Ramos (cell line): Measurements from ENCODE around the gene NTM.

Source experiments
- in situ Hi-C: fragments of 300-500 bp; cut with MboI; formaldehyde crosslinking; loops from one replicate; pipeline ENCODE4 v1.14.3; 2022; ENCODE audit warnings: low sequenced_read_pairs; ENCODE audit not compliant: unreplicated experiment

NTM gene

GRCh38 chr11:131999955-132000354 is 629.5 kb downstream of the NTM start:
- in situ Hi-C loops = no loop called here

DNA sequence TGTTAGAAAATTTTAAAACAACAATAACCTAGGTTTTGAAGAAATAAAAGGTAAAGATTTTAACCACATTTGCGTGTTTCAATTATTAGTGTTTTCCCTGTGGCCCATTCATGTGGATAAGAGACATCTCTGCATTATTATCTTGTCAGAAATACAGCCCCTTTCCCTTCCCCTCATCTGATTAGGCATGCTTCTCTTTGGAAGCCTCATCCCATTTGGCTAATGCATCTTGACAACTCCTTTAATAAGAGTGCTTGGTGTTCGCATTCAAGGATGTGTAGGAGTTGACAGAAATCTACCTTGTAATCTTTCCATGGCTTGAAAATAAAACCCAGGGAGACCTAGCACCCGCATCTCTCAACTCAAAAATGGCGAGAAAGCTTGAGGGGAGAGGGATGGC is 635.5 kb downstream of the NTM start:
- in situ Hi-C loops = no loop called here

DNA sequence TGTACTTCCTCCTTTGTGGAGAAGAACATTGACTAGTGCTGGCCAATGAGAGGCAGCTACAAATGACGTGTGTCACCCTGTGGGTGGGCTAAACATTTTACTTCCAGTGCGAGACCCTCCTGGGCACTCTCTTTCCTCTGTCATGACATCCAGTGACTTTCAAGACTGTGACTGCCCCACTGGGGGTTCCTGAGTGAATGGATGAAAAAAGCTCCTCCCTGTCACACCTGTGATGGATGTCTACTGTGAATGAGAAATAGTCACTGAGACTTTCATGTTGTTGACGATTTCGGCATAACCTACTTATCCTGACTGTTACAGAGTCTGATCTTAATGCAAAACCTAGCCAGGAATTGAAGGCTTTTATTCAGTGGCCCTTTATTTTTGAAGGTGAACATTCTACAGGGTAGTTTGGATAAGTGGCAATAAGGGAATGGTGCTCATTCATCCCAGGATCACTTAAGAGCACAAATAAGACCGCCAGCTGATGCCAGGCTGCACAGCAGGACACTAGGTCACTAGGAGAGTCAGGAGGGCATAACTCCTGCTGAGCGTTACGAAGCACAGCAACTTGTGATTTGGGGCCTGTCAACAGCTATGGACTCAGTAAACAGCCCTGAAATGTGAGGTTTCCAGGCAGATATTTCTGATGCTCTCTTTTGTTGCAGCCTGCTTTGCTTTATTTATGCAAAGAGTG is 636.6 kb downstream of the NTM start:
- in situ Hi-C loops = no loop called here

- in situ Hi-C loops = no loop called here
Measured at GRCh38 chr11:132008226-132008625, 637.8 kb downstream of the NTM start.

GRCh38 chr11:132008872-132009271 is 638.5 kb downstream of the NTM start:
- in situ Hi-C loops = no loop called here

GRCh38 chr11:132020001-132020400 is 649.6 kb downstream of the NTM start:
- in situ Hi-C loops = no loop called here

GRCh38 chr11:132022285-132022684 is 651.9 kb downstream of the NTM start:
- in situ Hi-C loops = no loop called here

DNA sequence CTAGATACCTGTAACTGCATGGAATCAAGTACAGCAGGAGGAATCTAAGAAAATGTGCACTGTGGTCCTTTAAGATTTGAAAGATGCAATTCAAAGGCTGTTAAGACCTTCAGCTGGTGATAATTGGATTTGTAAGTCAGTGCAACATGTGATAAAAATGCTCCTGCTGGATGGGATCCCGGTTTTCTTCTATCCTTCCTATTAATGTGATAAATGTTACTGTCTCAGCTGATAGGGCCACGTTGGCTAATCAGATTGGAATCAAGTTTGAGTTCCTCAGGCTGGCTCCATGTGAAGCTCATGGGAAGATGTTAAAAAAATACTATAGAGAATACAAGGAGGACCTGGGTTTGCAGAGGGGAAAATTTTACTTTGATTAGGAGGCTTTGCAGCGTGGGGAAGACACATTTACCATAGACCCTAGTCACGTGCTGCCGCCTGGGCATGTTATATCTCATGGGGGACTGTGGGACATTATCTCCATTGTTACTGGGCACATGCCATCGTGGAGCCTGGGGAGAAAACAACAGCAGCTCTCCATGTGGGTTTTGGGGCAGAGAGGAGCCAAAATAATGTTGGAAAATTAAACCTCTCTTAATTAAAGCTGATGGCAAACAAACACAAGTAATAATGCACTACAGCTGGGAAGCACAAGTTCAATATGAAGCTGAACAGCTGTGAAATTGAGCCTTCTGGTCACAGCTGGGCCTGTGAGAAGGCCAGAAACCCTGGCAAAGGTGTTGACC is 652.5 kb downstream of the NTM start:
- in situ Hi-C loops = no loop called here

DNA sequence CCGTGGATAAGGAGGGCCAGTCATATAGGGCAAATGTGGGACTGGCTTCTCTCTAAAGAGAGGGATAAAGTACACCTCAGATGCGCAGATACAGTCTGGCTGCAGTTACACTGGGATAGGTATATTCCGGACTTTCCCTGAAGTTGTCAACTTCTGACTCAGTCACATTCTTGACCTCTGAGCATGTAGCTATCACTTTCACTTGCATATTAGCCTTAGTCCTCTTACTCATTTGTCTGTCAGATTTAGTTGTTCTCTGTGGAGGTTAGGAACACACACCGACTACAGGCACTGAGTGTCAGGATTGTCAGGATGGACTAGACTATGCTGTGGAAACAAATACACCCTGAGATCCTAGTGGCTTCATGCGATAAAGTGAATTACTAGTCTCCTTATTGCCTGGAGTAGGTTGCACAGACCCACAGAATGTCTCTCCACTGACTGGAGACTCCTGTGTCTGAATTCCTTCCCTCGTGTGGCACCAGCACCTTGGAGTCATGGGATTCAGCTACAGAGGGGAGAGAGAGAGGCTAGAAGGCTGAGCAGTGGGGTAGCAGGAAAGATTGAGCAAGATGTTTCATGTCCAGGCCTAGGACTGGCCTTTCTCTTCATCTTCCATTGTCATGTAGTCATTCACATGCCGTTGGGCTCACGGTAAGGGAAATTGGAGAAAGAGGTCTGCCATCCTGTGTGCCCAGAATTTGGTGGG is 654.3 kb downstream of the NTM start:
- in situ Hi-C loops = no loop called here

GRCh38 chr11:132026746-132027145 is 656.3 kb downstream of the NTM start:
- in situ Hi-C loops = no loop called here

DNA sequence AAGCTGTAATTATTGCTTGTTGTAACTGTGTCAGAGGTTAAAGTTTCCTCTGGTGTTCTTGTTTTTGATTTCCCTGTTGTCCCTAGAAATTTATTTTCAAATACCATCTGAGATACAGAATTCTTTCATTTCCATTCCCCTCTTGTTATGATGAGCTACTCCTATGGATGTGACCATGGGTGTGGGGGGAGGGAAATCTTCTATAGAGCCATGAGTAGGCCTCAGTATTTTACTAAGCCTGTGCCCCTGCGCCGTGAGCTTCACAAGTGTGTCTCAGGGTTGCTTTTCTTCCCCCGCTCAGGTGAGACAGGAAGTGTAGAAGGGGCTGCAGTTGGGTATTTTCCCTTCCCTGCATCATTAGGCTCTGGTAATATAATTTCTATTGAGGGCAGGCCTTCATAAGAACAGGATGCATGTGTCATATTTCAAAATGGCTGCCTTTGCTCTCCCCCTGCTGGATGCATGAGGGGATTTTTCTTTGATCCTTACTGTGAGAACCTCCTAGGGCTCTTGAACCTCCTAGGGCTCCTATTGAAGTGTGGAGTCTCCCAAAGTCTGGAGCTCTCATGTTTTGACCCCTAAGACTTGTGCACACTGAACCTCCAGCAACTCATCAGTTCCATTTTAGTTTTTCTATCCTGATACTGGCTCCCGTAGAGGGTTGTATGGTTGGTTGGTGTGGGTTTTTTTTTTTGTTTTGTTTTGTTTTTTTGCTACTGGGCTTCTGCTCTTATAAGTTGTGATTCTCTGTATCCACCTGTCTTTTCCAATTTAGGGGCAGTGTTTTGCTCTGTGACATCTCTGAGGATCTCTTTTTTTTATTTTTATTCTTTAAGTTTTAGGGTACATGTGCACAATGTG is 658.2 kb downstream of the NTM start:
- in situ Hi-C loops = no loop called here

DNA sequence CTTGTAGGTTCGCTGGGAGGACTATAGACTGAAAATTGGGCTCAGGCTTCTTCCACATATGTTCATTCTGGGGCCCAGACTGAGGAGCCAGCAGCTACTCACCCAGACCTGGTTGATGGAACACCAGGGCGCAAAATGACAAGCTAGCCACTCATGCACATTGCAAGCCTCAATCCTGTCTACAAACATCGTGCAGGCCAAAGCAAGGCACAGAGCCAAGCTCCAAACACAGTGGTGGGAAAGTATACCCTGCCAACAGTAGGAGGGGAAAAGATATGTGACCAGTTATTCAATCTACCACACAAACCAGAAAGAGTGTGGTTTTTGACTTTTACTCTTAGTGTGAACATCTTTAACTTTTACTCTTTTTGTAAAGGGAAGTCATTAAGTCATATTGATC is 660.5 kb downstream of the NTM start:
- in situ Hi-C loops = no loop called here

GRCh38 chr11:132032555-132032954 is 662.1 kb downstream of the NTM start:
- in situ Hi-C loops = no loop called here

DNA sequence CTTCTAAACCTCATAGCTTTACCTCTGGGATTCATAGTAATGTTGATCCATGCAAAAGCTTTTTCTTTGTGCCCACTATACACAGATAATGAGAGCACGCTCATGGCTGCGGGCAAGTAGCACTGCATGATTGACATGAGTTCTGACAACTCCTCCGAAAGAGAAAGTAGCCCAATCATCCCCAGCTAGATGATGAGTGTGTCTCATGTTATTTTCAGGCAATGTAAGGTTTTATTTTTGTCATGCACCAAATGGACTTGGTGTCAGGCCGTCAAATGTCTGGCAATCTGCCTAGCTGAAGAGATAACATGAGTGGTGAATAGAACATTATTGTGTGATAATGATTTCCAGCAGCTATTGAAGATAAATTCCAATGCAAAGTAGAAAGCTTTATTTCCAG is 662.6 kb downstream of the NTM start:
- in situ Hi-C loops = no loop called here

DNA sequence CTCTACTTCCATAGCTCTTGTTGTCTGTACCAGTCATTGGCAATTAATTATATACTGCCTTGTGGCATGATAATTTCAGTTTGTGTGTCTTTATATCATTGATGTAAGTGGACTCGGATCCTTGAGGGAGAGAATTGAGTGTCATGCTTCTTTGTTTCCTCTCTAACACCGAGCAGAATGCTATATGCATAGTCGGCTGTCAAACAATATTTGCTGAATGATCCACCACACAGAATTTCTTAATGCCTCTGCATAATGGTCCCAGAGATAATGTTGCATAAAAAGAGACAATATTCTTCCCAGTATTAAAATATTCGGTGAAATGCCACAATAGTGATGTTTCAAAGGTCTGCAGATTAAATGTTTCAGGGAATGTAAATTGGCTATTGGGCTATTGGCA is 664.8 kb downstream of the NTM start:
- in situ Hi-C loops = no loop called here

- in situ Hi-C loops = no loop called here
Measured at GRCh38 chr11:132035766-132036165, 665.4 kb downstream of the NTM start.

DNA sequence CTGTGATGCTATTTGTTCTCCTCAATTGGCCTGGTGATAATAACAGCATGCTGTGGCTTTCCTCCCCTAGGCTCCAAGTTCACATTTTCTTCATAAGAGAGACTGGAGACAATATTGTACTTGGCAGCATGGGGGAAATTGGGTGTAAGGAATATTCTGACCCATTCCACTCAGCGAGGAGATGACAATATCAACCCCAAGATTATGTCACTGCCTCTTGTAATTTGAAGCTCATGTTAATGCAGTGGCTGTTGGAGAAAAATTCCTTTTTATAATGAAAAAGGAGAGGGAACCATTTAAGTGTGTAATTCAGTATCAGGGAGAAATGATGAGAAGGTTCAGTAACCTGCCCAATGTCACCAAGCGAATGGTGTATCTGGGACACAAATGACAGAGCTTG is 665.8 kb downstream of the NTM start:
- in situ Hi-C loops = no loop called here

DNA sequence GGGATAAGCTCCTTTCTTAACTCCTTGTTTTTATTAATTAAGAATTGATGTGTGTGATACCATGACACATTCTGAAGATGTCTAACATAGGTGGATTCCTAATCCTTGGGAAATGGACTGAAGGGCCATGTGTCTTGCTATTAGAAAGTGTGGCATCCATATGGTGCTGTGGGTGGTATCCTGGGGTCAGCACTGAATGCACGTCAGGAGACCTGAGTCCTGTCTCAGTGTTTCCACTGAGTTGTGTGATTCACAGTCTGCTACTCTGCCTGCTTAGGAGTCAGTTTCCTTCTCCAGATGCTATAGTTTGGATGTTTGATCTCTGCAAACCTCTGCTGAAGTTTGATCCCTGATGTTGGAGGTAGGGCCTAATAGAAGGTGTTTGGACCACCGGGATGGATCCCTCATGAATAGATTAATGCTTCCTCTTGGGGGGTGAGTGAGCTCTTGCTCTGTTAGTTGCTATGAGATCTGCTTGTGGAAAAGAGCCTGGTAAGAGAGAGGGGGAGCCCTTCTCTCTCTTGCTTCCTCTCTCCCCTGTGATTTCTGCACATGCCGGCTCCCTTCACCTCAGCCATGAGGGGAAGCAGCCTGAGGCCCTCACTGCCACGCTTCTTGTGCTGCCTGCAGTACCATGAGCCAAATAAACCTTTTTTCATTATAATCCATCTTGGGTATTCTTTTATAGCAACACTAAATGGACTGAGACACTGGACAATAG is 666.5 kb downstream of the NTM start:
- in situ Hi-C loops = no loop called here

DNA sequence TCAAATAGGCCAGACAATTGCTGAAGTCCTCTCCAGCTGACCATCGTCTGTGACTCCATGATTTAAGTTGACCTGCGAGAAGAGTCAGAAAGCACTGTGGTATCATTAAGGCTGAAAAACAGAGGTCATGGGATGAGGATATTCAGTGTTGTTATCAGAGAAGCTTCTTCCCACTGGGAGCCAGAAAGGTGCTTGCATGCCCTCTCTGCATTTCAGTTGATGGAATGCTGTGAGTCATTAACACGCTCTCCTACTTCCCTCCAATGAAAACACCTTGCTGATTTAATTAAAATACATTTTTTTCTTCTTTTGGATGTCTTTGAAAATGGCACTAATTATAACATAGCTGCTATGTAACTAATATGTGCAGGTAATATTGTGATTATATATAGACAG is 667.0 kb downstream of the NTM start:
- in situ Hi-C loops = no loop called here

- in situ Hi-C loops = no loop called here
Measured at GRCh38 chr11:132037956-132038355, 667.5 kb downstream of the NTM start.
